HepG2 (cell line): Measurements from ENCODE around the gene FAM174C. TPM values are rescaled to one million over a fixed set of nuclear protein-coding genes. Genes with fewer than 3 reads are reported as not detected.

Experiments used
- BHLHE40 ChIP-seq: IDR thresholded peaks from 2 replicates; pipeline ENCODE4 v1.6.1; 2011; ENCODE audit warnings: low read length, improper control_type of control experiment
- FOXP1 ChIP-seq, 2 experiments: fragments of 450-650 bp in 1 of 2; IDR thresholded peaks; 2 replicates each; pipeline ENCODE4 v1.6.1; 2017 to 2018; ENCODE audit warnings: antibody characterized with exemption in 1 of 2
- GABPB1 ChIP-seq: IDR thresholded peaks from 2 replicates; pipeline ENCODE4 v1.6.1; 2016; ENCODE audit warnings: mild to moderate bottlenecking, missing genetic modification reagents, moderate library complexity, missing compliant biosample characterization
- KDM4B ChIP-seq: sonication (generic); formaldehyde crosslinking; IDR thresholded peaks from 2 replicates; pipeline ENCODE4 v1.4.0; 2020; ENCODE audit warnings: missing genetic modification reagents
- ZBTB3 ChIP-seq: sonication (generic); formaldehyde crosslinking; IDR thresholded peaks from 2 replicates; pipeline ENCODE4 v1.4.0; 2020; ENCODE audit warnings: low read depth, mild to moderate bottlenecking, moderate library complexity, missing genetic modification reagents, borderline replicate concordance
- ZIK1 ChIP-seq: sonication (generic); formaldehyde crosslinking; IDR thresholded peaks from 2 replicates; pipeline ENCODE4 v1.5.0; 2020; ENCODE audit warnings: mild to moderate bottlenecking, low read depth, missing genetic modification reagents, borderline replicate concordance
- ZNF292 ChIP-seq: sonication (generic); formaldehyde crosslinking; IDR thresholded peaks from 2 replicates; pipeline ENCODE4 v1.8.1; 2022; ENCODE audit warnings: mild to moderate bottlenecking, low read depth, missing genetic modification reagents, borderline replicate concordance
- polyA plus RNA-seq, 8 experiments: library from polyadenylated mRNA; depleted of rRNA in 3 of 8; stranded (reverse) in 7 of 8; unstranded in 1 of 8; fragments of >200 nt; fragmentation: Illumina TruSeq in 4 of 8; extraction: Trizol in 4 of 8; gene quantifications; 2 replicates each; pipeline versions ENCODE4 v1.2.1 to v1.2.3, GENCODE V29; 2011 to 2016; ENCODE audit warnings: low read depth in 4 of 8, missing spikeins in 1 of 8, mixed read lengths in 1 of 8; ENCODE audit not compliant: insufficient read depth in 1 of 8
- total RNA-seq, 5 experiments: library from RNA; depleted of rRNA; stranded (reverse); fragments of >200 nt; fragmentation: Illumina TruSeq; extraction: Trizol; gene quantifications; 2 replicates each; pipeline ENCODE4 v1.2.3, GENCODE V29; 2016; ENCODE audit warnings: low read depth in 1 of 5
- TF ChIP-seq, protein P1 (sequence below): sonication (generic); formaldehyde crosslinking; IDR thresholded peaks from 2 replicates; pipeline ENCODE4 v1.4.0; 2020; ENCODE audit warnings: mild to moderate bottlenecking, low read depth, missing genetic modification reagents
- TF ChIP-seq, protein P2 (sequence below): sonication (generic); formaldehyde crosslinking; IDR thresholded peaks from 2 replicates; pipeline ENCODE4 v1.4.0; 2020; ENCODE audit warnings: low read depth, missing genetic modification reagents
- TF ChIP-seq, protein P3 (sequence below), 2 experiments: IDR thresholded peaks; 2 replicates each; pipeline ENCODE4 v1.6.1; 2011 to 2012; ENCODE audit warnings: low read length in 2 of 2, borderline replicate concordance in 1 of 2, low read depth in 1 of 2, mild to moderate bottlenecking in 1 of 2, moderate library complexity in 1 of 2
- TF ChIP-seq, protein P4 (sequence below): sonication (generic); formaldehyde crosslinking; IDR thresholded peaks from 2 replicates; pipeline ENCODE4 v1.4.0; 2020; ENCODE audit warnings: missing genetic modification reagents, borderline replicate concordance
- TF ChIP-seq, protein P5 (sequence below): sonication (generic); formaldehyde crosslinking; IDR thresholded peaks from 2 replicates; pipeline ENCODE4 v1.8.0; 2022; ENCODE audit warnings: missing genetic modification reagents, low read depth, mild to moderate bottlenecking, borderline replicate concordance
- TF ChIP-seq, protein P6 (sequence below): sonication (generic); formaldehyde crosslinking; IDR thresholded peaks from 2 replicates; pipeline ENCODE4 v1.4.0; 2020; ENCODE audit warnings: missing genetic modification reagents
- TF ChIP-seq, protein P7 (sequence below): sonication (generic); formaldehyde crosslinking; IDR thresholded peaks from 2 replicates; pipeline ENCODE4 v1.9.0; 2021; ENCODE audit warnings: missing genetic modification reagents, mild to moderate bottlenecking, borderline replicate concordance

FAM174C gene
- total and polyA plus RNA-seq, 2 of the 13 experiments (the other 11 are each of a cell fraction or from before 2014, with no cell fraction given), result 19.5 to 31.3 TPM

DNA sequence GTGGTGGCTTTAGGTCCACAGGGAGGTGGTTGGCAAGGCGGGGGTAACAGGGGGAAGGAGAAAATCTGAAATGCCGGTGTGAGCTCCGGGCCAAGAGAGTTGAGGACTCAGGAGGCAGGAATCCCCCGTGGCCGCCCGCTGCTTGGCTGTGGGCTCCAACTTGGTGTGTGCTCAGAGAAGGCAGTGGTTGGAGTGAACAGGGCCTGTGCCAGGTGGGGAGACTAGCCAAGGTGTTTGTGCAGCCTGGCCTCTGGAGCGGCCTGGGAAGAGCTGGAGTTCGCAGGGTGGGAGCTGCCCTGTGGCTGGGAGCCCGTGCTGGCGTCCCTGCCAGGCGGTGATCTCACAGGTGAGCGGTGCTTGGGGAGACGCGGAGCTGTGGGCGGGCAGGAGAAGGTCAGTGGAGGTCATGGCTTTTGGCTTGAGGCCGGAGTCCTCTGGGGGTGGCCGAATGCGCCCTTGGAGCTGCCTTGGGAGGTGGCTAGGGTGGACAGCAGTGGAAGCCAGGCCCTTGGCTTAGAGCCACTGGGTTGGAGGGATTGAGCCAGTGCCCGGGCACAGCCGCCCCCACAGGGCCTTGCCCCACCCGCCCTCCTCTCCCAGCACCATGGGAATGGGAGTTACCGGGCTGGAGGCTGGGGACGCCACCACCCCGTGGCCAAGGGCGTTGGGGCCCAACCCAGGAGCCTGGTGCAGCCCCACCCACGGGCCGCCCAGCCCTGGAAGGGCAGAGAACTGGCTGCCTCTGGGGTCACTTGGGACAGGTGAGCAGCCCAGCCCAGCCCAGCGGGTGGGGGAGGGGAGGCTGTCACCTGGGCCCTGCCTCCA lies 13.3 kb upstream of the FAM174C start (continued):
- TF ChIP-seq ZIK1, result no peak
- TF ChIP-seq BHLHE40, result no peak
- TF ChIP-seq, protein P1, sequence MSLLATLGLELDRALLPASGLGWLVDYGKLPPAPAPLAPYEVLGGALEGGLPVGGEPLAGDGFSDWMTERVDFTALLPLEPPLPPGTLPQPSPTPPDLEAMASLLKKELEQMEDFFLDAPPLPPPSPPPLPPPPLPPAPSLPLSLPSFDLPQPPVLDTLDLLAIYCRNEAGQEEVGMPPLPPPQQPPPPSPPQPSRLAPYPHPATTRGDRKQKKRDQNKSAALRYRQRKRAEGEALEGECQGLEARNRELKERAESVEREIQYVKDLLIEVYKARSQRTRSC (CRISPR knock-in tag), result no peak
- TF ChIP-seq, protein P2, sequence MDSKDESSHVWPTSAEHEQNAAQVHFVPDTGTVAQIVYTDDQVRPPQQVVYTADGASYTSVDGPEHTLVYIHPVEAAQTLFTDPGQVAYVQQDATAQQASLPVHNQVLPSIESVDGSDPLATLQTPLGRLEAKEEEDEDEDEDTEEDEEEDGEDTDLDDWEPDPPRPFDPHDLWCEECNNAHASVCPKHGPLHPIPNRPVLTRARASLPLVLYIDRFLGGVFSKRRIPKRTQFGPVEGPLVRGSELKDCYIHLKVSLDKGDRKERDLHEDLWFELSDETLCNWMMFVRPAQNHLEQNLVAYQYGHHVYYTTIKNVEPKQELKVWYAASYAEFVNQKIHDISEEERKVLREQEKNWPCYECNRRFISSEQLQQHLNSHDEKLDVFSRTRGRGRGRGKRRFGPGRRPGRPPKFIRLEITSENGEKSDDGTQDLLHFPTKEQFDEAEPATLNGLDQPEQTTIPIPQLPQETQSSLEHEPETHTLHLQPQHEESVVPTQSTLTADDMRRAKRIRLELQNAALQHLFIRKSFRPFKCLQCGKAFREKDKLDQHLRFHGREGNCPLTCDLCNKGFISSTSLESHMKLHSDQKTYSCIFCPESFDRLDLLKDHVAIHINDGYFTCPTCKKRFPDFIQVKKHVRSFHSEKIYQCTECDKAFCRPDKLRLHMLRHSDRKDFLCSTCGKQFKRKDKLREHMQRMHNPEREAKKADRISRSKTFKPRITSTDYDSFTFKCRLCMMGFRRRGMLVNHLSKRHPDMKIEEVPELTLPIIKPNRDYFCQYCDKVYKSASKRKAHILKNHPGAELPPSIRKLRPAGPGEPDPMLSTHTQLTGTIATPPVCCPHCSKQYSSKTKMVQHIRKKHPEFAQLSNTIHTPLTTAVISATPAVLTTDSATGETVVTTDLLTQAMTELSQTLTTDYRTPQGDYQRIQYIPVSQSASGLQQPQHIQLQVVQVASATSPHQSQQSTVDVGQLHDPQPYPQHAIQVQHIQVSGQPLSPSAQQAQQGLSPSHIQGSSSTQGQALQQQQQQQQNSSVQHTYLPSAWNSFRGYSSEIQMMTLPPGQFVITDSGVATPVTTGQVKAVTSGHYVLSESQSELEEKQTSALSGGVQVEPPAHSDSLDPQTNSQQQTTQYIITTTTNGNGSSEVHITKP, result 0 out of 2 replicates have a peak, but pooled peaks have one; percentile 14
- TF ChIP-seq FOXP1 (IDR thresholded peaks at IDR 0.05), result no peak
- TF ChIP-seq FOXP1 (CRISPR knock-in tag; IDR thresholded peaks at IDR 0.05), result no peak
- TF ChIP-seq, protein P3, sequence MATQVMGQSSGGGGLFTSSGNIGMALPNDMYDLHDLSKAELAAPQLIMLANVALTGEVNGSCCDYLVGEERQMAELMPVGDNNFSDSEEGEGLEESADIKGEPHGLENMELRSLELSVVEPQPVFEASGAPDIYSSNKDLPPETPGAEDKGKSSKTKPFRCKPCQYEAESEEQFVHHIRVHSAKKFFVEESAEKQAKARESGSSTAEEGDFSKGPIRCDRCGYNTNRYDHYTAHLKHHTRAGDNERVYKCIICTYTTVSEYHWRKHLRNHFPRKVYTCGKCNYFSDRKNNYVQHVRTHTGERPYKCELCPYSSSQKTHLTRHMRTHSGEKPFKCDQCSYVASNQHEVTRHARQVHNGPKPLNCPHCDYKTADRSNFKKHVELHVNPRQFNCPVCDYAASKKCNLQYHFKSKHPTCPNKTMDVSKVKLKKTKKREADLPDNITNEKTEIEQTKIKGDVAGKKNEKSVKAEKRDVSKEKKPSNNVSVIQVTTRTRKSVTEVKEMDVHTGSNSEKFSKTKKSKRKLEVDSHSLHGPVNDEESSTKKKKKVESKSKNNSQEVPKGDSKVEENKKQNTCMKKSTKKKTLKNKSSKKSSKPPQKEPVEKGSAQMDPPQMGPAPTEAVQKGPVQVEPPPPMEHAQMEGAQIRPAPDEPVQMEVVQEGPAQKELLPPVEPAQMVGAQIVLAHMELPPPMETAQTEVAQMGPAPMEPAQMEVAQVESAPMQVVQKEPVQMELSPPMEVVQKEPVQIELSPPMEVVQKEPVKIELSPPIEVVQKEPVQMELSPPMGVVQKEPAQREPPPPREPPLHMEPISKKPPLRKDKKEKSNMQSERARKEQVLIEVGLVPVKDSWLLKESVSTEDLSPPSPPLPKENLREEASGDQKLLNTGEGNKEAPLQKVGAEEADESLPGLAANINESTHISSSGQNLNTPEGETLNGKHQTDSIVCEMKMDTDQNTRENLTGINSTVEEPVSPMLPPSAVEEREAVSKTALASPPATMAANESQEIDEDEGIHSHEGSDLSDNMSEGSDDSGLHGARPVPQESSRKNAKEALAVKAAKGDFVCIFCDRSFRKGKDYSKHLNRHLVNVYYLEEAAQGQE (IDR thresholded peaks at IDR 0.05; ENCODE audit: borderline replicate concordance in 1 of 2, low read depth in 1 of 2, low read length in 2 of 2), result no peak
- TF ChIP-seq, protein P4, sequence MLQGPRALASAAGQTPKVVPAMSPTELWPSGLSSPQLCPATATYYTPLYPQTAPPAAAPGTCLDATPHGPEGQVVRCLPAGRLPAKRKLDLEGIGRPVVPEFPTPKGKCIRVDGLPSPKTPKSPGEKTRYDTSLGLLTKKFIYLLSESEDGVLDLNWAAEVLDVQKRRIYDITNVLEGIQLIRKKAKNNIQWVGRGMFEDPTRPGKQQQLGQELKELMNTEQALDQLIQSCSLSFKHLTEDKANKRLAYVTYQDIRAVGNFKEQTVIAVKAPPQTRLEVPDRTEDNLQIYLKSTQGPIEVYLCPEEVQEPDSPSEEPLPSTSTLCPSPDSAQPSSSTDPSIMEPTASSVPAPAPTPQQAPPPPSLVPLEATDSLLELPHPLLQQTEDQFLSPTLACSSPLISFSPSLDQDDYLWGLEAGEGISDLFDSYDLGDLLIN (CRISPR knock-in tag), result no peak
- TF ChIP-seq, protein P5, sequence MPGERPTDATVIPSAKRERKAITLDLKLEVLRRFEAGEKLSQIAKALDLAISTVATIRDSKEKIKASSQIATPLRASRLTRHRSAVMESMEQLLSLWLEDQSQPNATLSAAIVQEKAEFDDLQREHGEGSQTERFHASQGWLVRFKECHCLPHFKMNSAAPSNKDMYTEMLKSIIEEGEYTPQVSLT (CRISPR knock-in tag), result no peak
- TF ChIP-seq, protein P6, sequence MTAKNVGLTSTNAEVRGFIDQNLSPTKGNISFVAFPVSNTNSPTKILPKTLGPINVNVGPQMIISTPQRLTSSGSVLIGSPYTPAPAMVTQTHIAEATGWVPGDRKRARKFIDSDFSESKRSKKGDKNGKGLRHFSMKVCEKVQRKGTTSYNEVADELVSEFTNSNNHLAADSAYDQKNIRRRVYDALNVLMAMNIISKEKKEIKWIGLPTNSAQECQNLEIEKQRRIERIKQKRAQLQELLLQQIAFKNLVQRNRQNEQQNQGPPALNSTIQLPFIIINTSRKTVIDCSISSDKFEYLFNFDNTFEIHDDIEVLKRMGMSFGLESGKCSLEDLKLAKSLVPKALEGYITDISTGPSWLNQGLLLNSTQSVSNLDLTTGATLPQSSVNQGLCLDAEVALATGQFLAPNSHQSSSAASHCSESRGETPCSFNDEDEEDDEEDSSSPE (CRISPR knock-in tag), result no peak
- TF ChIP-seq GABPB1, result peak; percentile 61; the same call in 1 of the 2 replicates
- TF ChIP-seq KDM4B, result no peak
- TF ChIP-seq ZNF292 (CRISPR knock-in tag), result no peak; the same call in none of the 2 replicates
- TF ChIP-seq, protein P7, sequence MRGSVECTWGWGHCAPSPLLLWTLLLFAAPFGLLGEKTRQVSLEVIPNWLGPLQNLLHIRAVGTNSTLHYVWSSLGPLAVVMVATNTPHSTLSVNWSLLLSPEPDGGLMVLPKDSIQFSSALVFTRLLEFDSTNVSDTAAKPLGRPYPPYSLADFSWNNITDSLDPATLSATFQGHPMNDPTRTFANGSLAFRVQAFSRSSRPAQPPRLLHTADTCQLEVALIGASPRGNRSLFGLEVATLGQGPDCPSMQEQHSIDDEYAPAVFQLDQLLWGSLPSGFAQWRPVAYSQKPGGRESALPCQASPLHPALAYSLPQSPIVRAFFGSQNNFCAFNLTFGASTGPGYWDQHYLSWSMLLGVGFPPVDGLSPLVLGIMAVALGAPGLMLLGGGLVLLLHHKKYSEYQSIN, result no peak
- TF ChIP-seq ZBTB3 (CRISPR knock-in tag), result no peak
